Loucy (cell line): Measurements from ENCODE around the gene PLBD1.

Experiments used
- CTCF ChIP-seq: fragments of 200-600 bp; sonication (generic); conservative IDR thresholded peaks from 2 replicates; pipeline ENCODE4 v1.5.1; 2014; ENCODE audit warnings: mild to moderate bottlenecking, antibody characterized with exemption, low read length
- EZH2phosphoT487 ChIP-seq: fragments of 200-600 bp; IDR thresholded peaks from 2 replicates; pipeline ENCODE4 v1.6.1; 2018; ENCODE audit warnings: antibody characterized with exemption, mild to moderate bottlenecking, moderate library complexity, borderline replicate concordance

GRCh38 chr12:14572401-14572800 is 4.7 kb upstream of the PLBD1 start:
- peak; percentile 27 for TF ChIP-seq CTCF
- no peak for TF ChIP-seq EZH2phosphoT487
